ENCODE measurements around the gene DMD. TPM values are rescaled to one million over a fixed set of nuclear protein-coding genes. Genes with fewer than 3 reads are reported as not detected.

The DMD gene
- total RNA-seq, 4 donors from 2014 or later, result 18.7 to 69.5 (median 38.5) TPM

GRCh38 chrX:32591589-32591988 lies 619.8 kb downstream of the DMD start:
- TF ChIP-seq CTCF (IDR thresholded peaks at IDR 0.05), result no peak
- no peak for TF ChIP-seq EP300 (IDR thresholded peaks at IDR 0.05)
- TF ChIP-seq POLR2A (IDR thresholded peaks at IDR 0.05), result no peak
- TF ChIP-seq POLR2AphosphoS5 (IDR thresholded peaks at IDR 0.05), result no peak
- H3K4me1 ChIP-seq, result no peaks in the 10 kb centered on the region
- no peaks in the 10 kb centered on the region for H3K27me3 ChIP-seq
- no peaks in the 10 kb centered on the region for H3K9me3 ChIP-seq
- 92% methylated on average over 7 of the region's 10 CpGs for WGBS
- no peak overlapping the region for H3K4me3 ChIP-seq
- H3K36me3 ChIP-seq, result no peaks in the 10 kb centered on the region
- no peak overlapping the region for H3K27ac ChIP-seq
- no peak for DNase-seq (ENCODE audit: low spot score in 2 of 2)

GRCh38 chrX:32582729-32583128 lies 628.6 kb downstream of the DMD start:
- no peak overlapping the region for H3K4me3 ChIP-seq

GRCh38 chrX:32576885-32577284 lies 634.5 kb downstream of the DMD start:
- DNase-seq (ENCODE audit: low spot score in 2 of 2), result no peak
- H3K36me3 ChIP-seq, result no peaks in the 10 kb centered on the region
- no peak for TF ChIP-seq CTCF (IDR thresholded peaks at IDR 0.05)
- no peak for TF ChIP-seq POLR2AphosphoS5 (IDR thresholded peaks at IDR 0.05)
- no peak for TF ChIP-seq POLR2A (IDR thresholded peaks at IDR 0.05)
- TF ChIP-seq EP300 (IDR thresholded peaks at IDR 0.05), result no peak
- H3K27me3 ChIP-seq, result no peaks in the 10 kb centered on the region
- no peaks in the 10 kb centered on the region for H3K9me3 ChIP-seq
- 67% methylated on average over 2 of the region's 2 CpGs for WGBS
- H3K27ac ChIP-seq, result no peak overlapping the region
- no peaks in the 10 kb centered on the region for H3K4me1 ChIP-seq
- H3K4me3 ChIP-seq, result no peak overlapping the region

More at GRCh38 chrX:32582729-32583128, 628.6 kb downstream of the DMD start:
- DNase-seq (ENCODE audit: low spot score in 2 of 2), result no peak
- no peaks in the 10 kb centered on the region for H3K9me3 ChIP-seq
- WGBS, result 43% methylated on average over 3 of the region's 3 CpGs
- no peak overlapping the region for H3K27ac ChIP-seq
- H3K27me3 ChIP-seq, result no peaks in the 10 kb centered on the region
- no peaks in the 10 kb centered on the region for H3K36me3 ChIP-seq
- no peaks in the 10 kb centered on the region for H3K4me1 ChIP-seq
- no peak for TF ChIP-seq POLR2A (IDR thresholded peaks at IDR 0.05)
- no peak for TF ChIP-seq POLR2AphosphoS5 (IDR thresholded peaks at IDR 0.05)

- Histone ChIP-seq H3K4me3 (no peak overlapping the region), H3K36me3 (no peaks in the 10 kb centered on the region), H3K4me1 (no peaks in the 10 kb centered on the region), H3K27me3 (no peaks in the 10 kb centered on the region), H3K9me3 (no peaks in the 10 kb centered on the region), H3K27ac (no peak overlapping the region)
- 85% methylated on average over 2 of the region's 2 CpGs for whole genome bisulfite sequencing
- TF ChIP-seq CTCF (IDR thresholded peaks at IDR 0.05) (no peak), EP300 (IDR thresholded peaks at IDR 0.05) (no peak), POLR2A (IDR thresholded peaks at IDR 0.05) (no peak), POLR2AphosphoS5 (IDR thresholded peaks at IDR 0.05) (no peak)
- no peak for DNase-seq (ENCODE audit: low spot score in 2 of 2)
Observed at GRCh38 chrX:32572644-32573043, 638.7 kb downstream of the DMD start.

GRCh38 chrX:32571579-32571978 lies 639.8 kb downstream of the DMD start:
- H3K27me3 ChIP-seq, result no peaks in the 10 kb centered on the region
- no peak overlapping the region for H3K27ac ChIP-seq
- DNase-seq (ENCODE audit: low spot score in 2 of 2), result no peak
- H3K4me1 ChIP-seq, result no peaks in the 10 kb centered on the region
- no peak overlapping the region for H3K4me3 ChIP-seq
- H3K36me3 ChIP-seq, result no peaks in the 10 kb centered on the region
- no peak for TF ChIP-seq POLR2AphosphoS5 (IDR thresholded peaks at IDR 0.05)
- no peak for TF ChIP-seq CTCF (IDR thresholded peaks at IDR 0.05)
- no peak for TF ChIP-seq POLR2A (IDR thresholded peaks at IDR 0.05)
- no peak for TF ChIP-seq EP300 (IDR thresholded peaks at IDR 0.05)
- WGBS, result 52% methylated on average over 2 of the region's 2 CpGs
- no peaks in the 10 kb centered on the region for H3K9me3 ChIP-seq

- H3K27ac ChIP-seq, result no peak overlapping the region
- no peak for DNase-seq (ENCODE audit: low spot score in 2 of 2)
- no peaks in the 10 kb centered on the region for H3K4me1 ChIP-seq
- 65% methylated on average over 4 of the region's 4 CpGs for WGBS
- H3K9me3 ChIP-seq, result no peaks in the 10 kb centered on the region
- TF ChIP-seq POLR2A (IDR thresholded peaks at IDR 0.05), result no peak
- no peak for TF ChIP-seq POLR2AphosphoS5 (IDR thresholded peaks at IDR 0.05)
- no peak for TF ChIP-seq CTCF (IDR thresholded peaks at IDR 0.05)
- no peak for TF ChIP-seq EP300 (IDR thresholded peaks at IDR 0.05)
- H3K27me3 ChIP-seq, result no peaks in the 10 kb centered on the region
- H3K4me3 ChIP-seq, result no peak overlapping the region
- no peaks in the 10 kb centered on the region for H3K36me3 ChIP-seq
Observed at GRCh38 chrX:32562261-32562660, 649.1 kb downstream of the DMD start.
